SK-N-SH (cell line): ENCODE data around the gene MAPK8IP1.
"Not testable (repeated sequence)": the region's sequence is repeated elsewhere in the genome, so short reads cannot be mapped to it uniquely, and the experiment has no call there.

Source experiments
- EP300 ChIP-seq, 2 experiments: IDR thresholded peaks; 2 replicates each; pipeline versions ENCODE4 v1.4.0 to v1.6.1; 2012; ENCODE audit warnings: borderline replicate concordance in 1 of 2, low read depth in 1 of 2, low read length in 1 of 2
- FOXM1 ChIP-seq: IDR thresholded peaks from 2 replicates; pipeline ENCODE4 v1.4.0; 2012; ENCODE audit warnings: low read depth, mild to moderate bottlenecking
- IRF3 ChIP-seq: fragments of 150-350 bp; IDR thresholded peaks from 2 replicates; pipeline ENCODE4 v1.6.1; 2016; ENCODE audit warnings: mild to moderate bottlenecking, low read depth, low read length
- MXI1 ChIP-seq: IDR thresholded peaks from 2 replicates; pipeline ENCODE4 v1.6.1; 2012; ENCODE audit warnings: mild to moderate bottlenecking, low read depth, low read length, improper control_type of control experiment
- NFIC ChIP-seq: IDR thresholded peaks from 2 replicates; pipeline ENCODE4 v1.4.0; 2012; ENCODE audit warnings: borderline replicate concordance
- RAD21 ChIP-seq: IDR thresholded peaks from 2 replicates; pipeline ENCODE4 v1.6.1; 2012; ENCODE audit warnings: mild to moderate bottlenecking, low read length
- RFX5 ChIP-seq: IDR thresholded peaks from 2 replicates; pipeline ENCODE4 v1.6.1; 2012; ENCODE audit warnings: mild to moderate bottlenecking, improper control_type of control experiment, low read length
- SMC3 ChIP-seq: IDR thresholded peaks from 2 replicates; pipeline ENCODE4 v1.6.1; 2012; ENCODE audit warnings: low read depth, low read length, improper control_type of control experiment
- ZBTB33 ChIP-seq: IDR thresholded peaks from 2 replicates; pipeline ENCODE4 v1.4.0; 2012; ENCODE audit warnings: low read depth, borderline replicate concordance
- TF ChIP-seq, protein P1 (sequence below): fragments of 200-600 bp; sonication (generic); IDR thresholded peaks from 2 replicates; pipeline ENCODE4 v1.6.1; 2017; ENCODE audit warnings: antibody characterized with exemption, mild to moderate bottlenecking, moderate library complexity
- TF ChIP-seq, protein P2 (sequence below): IDR thresholded peaks from 2 replicates; pipeline ENCODE4 v1.6.1; 2012; ENCODE audit warnings: mild to moderate bottlenecking, low read depth, low read length, moderate library complexity

- not testable (repeated sequence) for TF ChIP-seq FOXM1; ZBTB33; MXI1; RFX5; NFIC; EP300 (IDR thresholded peaks at IDR 0.05; ENCODE audit: borderline replicate concordance in 1 of 2, low read depth in 1 of 2, low read length in 1 of 2); RAD21; SMC3; IRF3
- TF ChIP-seq, protein P1, sequence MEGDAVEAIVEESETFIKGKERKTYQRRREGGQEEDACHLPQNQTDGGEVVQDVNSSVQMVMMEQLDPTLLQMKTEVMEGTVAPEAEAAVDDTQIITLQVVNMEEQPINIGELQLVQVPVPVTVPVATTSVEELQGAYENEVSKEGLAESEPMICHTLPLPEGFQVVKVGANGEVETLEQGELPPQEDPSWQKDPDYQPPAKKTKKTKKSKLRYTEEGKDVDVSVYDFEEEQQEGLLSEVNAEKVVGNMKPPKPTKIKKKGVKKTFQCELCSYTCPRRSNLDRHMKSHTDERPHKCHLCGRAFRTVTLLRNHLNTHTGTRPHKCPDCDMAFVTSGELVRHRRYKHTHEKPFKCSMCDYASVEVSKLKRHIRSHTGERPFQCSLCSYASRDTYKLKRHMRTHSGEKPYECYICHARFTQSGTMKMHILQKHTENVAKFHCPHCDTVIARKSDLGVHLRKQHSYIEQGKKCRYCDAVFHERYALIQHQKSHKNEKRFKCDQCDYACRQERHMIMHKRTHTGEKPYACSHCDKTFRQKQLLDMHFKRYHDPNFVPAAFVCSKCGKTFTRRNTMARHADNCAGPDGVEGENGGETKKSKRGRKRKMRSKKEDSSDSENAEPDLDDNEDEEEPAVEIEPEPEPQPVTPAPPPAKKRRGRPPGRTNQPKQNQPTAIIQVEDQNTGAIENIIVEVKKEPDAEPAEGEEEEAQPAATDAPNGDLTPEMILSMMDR = not testable (repeated sequence)
- TF ChIP-seq, protein P2, sequence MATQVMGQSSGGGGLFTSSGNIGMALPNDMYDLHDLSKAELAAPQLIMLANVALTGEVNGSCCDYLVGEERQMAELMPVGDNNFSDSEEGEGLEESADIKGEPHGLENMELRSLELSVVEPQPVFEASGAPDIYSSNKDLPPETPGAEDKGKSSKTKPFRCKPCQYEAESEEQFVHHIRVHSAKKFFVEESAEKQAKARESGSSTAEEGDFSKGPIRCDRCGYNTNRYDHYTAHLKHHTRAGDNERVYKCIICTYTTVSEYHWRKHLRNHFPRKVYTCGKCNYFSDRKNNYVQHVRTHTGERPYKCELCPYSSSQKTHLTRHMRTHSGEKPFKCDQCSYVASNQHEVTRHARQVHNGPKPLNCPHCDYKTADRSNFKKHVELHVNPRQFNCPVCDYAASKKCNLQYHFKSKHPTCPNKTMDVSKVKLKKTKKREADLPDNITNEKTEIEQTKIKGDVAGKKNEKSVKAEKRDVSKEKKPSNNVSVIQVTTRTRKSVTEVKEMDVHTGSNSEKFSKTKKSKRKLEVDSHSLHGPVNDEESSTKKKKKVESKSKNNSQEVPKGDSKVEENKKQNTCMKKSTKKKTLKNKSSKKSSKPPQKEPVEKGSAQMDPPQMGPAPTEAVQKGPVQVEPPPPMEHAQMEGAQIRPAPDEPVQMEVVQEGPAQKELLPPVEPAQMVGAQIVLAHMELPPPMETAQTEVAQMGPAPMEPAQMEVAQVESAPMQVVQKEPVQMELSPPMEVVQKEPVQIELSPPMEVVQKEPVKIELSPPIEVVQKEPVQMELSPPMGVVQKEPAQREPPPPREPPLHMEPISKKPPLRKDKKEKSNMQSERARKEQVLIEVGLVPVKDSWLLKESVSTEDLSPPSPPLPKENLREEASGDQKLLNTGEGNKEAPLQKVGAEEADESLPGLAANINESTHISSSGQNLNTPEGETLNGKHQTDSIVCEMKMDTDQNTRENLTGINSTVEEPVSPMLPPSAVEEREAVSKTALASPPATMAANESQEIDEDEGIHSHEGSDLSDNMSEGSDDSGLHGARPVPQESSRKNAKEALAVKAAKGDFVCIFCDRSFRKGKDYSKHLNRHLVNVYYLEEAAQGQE = not testable (repeated sequence)
Observed at GRCh38 chr11:45840251-45840650, 45.2 kb upstream of the MAPK8IP1 start.
